Measurements from ENCODE around the gene GPC3.

GPC3 gene

DNA sequence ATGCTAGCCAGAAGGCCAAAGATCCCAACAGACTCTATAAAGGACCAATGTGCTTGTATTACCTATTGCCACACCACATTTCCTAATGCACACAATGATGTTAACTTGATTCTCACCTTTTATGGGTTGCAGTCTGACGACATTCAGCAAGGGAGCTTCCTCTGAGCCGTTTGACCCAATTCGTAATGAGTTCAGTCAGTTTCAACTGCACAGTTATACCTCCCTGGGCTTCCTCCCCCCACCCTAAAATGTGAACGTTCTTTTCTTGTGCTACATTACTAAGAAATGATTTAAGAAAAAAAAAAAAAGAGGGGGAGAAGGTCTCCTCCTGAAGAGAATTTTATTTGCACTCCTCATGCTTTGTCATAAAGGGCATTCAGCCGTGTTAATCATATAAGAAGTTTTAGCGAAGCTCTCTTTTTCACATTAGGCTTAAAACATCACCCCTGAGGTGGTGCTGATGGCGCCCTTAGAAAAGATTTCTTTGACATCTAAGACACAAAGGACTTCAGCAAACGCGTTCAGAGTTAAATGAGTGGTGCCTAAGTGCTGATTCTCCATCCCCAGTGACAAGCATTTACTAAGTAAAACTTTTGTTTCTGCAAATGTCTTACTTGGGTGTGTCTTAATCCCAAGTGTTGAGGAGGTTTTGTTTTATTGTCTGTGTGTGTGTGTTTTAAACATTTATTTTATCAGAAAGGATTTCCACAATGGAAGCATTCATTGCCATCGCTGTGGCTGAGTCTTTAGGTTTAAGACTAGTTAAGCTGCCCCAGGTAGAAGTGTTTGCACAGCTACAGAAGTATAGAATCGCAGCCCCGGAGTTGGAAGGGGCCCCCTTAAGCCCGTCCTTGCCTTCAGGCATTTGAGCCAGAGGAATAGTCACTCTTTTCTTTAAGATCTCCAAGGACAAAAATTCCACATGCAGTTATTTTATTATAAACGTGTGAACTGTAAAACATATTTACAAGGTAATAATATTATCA, 15.2 kb upstream of the GPC3 start:
- Histone ChIP-seq H3K27me3 (replicated peaks) (no peaks in the 10 kb centered on the region), H3K36me3 (replicated peaks) (no peaks in the 10 kb centered on the region), H3K27ac (no peak overlapping the region), H3K4me3 (ENCODE audit: low read depth, low read length) (no peak overlapping the region)
- in situ Hi-C loops (cut with HindIII; ENCODE audit: low pct_ligation_motif_present, low sequenced_read_pairs): no loop called here
- DNase-seq: no peak
- TF ChIP-seq, protein P1, sequence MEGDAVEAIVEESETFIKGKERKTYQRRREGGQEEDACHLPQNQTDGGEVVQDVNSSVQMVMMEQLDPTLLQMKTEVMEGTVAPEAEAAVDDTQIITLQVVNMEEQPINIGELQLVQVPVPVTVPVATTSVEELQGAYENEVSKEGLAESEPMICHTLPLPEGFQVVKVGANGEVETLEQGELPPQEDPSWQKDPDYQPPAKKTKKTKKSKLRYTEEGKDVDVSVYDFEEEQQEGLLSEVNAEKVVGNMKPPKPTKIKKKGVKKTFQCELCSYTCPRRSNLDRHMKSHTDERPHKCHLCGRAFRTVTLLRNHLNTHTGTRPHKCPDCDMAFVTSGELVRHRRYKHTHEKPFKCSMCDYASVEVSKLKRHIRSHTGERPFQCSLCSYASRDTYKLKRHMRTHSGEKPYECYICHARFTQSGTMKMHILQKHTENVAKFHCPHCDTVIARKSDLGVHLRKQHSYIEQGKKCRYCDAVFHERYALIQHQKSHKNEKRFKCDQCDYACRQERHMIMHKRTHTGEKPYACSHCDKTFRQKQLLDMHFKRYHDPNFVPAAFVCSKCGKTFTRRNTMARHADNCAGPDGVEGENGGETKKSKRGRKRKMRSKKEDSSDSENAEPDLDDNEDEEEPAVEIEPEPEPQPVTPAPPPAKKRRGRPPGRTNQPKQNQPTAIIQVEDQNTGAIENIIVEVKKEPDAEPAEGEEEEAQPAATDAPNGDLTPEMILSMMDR (IDR thresholded peaks at IDR 0.05; ENCODE audit: low read depth, low read length, missing control alignments): no peak

- no peaks in the 10 kb centered on the region for H3K36me3 ChIP-seq (replicated peaks)
- no peak for DNase-seq
- no peak overlapping the region for H3K27ac ChIP-seq
- no peaks in the 10 kb centered on the region for H3K27me3 ChIP-seq (replicated peaks)
- H3K4me3 ChIP-seq (ENCODE audit: low read depth, low read length): no peak overlapping the region
- TF ChIP-seq, protein P1 (IDR thresholded peaks at IDR 0.05; ENCODE audit: low read depth, low read length, missing control alignments): no peak
- in situ Hi-C loops (cut with HindIII; ENCODE audit: low pct_ligation_motif_present, low sequenced_read_pairs): no loop called here
Observed at GRCh38 chrX:133999031-133999705, 13.8 kb upstream of the GPC3 start.

DNA sequence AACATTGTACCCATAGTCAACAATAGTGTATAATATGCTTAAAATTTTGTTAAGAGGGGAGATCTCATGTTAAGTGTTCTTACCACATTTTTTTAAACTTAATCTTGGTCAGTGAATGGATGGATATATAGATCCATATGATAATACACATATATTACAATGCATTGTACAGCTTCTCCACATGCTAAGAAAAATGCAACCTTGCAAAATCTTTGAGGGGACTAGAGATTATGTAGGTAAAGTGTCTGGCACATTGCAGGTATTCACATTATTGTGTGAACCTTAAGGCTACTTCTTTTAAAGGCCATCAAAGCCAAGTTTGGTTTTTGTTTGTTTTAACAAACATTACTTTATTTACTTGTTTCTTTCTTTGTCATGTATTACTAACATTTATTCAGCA, 10.4 kb upstream of the GPC3 start:
- in situ Hi-C loops (cut with HindIII; ENCODE audit: low pct_ligation_motif_present, low sequenced_read_pairs): no loop called here
- TF ChIP-seq, protein P1 (IDR thresholded peaks at IDR 0.05; ENCODE audit: low read depth, low read length, missing control alignments): no peak
- H3K36me3 ChIP-seq (replicated peaks): no peaks in the 10 kb centered on the region
- H3K27me3 ChIP-seq (replicated peaks): no peaks in the 10 kb centered on the region
- no peak overlapping the region for H3K27ac ChIP-seq
- H3K4me3 ChIP-seq (ENCODE audit: low read depth, low read length): no peak overlapping the region
- DNase-seq: no peak

DNA sequence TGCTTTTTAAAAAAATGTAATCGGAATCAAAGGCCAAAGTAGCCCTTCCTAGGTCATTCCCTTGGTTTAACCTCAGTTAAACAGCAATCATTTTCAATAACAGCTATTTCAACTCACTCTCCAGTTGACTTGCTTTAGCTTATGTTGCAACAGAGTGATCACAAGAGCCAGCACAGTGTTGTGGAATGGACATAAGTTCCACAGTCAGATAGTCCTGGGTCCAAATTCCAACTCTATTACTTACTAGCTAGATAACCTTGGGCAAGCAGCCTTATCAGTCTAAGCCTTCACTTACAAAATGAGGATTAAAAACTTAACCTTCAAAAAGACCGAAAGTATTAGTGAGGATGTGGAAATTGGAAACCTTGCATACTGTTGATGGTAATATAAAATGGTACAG, 9.2 kb upstream of the GPC3 start:
- TF ChIP-seq, protein P1 (IDR thresholded peaks at IDR 0.05; ENCODE audit: low read depth, low read length, missing control alignments): no peak

GRCh38 chrX:133992882-133993281, 7.5 kb upstream of the GPC3 start:
- TF ChIP-seq, protein P1 (IDR thresholded peaks at IDR 0.05; ENCODE audit: low read depth, low read length, missing control alignments): no peak
- no peak for DNase-seq
- Histone ChIP-seq H3K36me3 (replicated peaks) (no peaks in the 10 kb centered on the region), H3K27ac (no peak overlapping the region), H3K4me3 (ENCODE audit: low read depth, low read length) (no peak overlapping the region), H3K27me3 (replicated peaks) (no peaks in the 10 kb centered on the region)
- in situ Hi-C loops (cut with HindIII; ENCODE audit: low pct_ligation_motif_present, low sequenced_read_pairs): no loop called here

More for the DNA sequence above, 9.2 kb upstream of the GPC3 start:
- no peaks in the 10 kb centered on the region for H3K36me3 ChIP-seq (replicated peaks)
- DNase-seq: no peak
- no peak overlapping the region for H3K4me3 ChIP-seq (ENCODE audit: low read depth, low read length)
- in situ Hi-C loops (cut with HindIII; ENCODE audit: low pct_ligation_motif_present, low sequenced_read_pairs): no loop called here
- no peak overlapping the region for H3K27ac ChIP-seq
- H3K27me3 ChIP-seq (replicated peaks): no peaks in the 10 kb centered on the region

Data from brain microvascular endothelial cell (primary cell).